ENCODE data around the gene GULP1.
"Not testable (repeated sequence)": the region's sequence is repeated elsewhere in the genome, so short reads cannot be mapped to it uniquely, and the experiment has no call there.

The GULP1 gene

GRCh38 chr2:188415754-188416083 lies 124.0 kb downstream of the GULP1 start:
- no peak for DNase-seq (ENCODE audit: low read depth in 2 of 2)

- DNase-seq (ENCODE audit: low read depth in 2 of 2): no peak
These were observed 124.7 kb downstream of the GULP1 start for GRCh38 chr2:188416367-188416766.

- no peak for DNase-seq (ENCODE audit: low read depth in 2 of 2)
These were observed 131.1 kb downstream of the GULP1 start for GRCh38 chr2:188422726-188423125.

- no peak for DNase-seq (ENCODE audit: low read depth in 2 of 2)
These were observed 133.6 kb downstream of the GULP1 start for GRCh38 chr2:188425266-188425665.

GRCh38 chr2:188426121-188426520 lies 134.4 kb downstream of the GULP1 start:
- DNase-seq (ENCODE audit: low read depth in 2 of 2): no peak

GRCh38 chr2:188430705-188431104 lies 139.0 kb downstream of the GULP1 start:
- no peak for DNase-seq (ENCODE audit: low read depth in 2 of 2)

- DNase-seq (ENCODE audit: low read depth in 2 of 2): no peak
These were observed 142.3 kb downstream of the GULP1 start for GRCh38 chr2:188434018-188434417.

- no peak for DNase-seq (ENCODE audit: low read depth in 2 of 2)
These were observed 143.4 kb downstream of the GULP1 start for GRCh38 chr2:188435115-188435514.

GRCh38 chr2:188437537-188437936 lies 145.9 kb downstream of the GULP1 start:
- DNase-seq (ENCODE audit: low read depth in 2 of 2): no peak

- no peak for DNase-seq (ENCODE audit: low read depth in 2 of 2)
These were observed 148.3 kb downstream of the GULP1 start for GRCh38 chr2:188439986-188440385.

- DNase-seq (ENCODE audit: low read depth in 2 of 2): no peak
These were observed 149.2 kb downstream of the GULP1 start for GRCh38 chr2:188440849-188441248.

- no peak for DNase-seq (ENCODE audit: low read depth in 2 of 2)
These were observed 149.7 kb downstream of the GULP1 start for GRCh38 chr2:188441288-188441947.

GRCh38 chr2:188443207-188443606 lies 151.5 kb downstream of the GULP1 start:
- DNase-seq (ENCODE audit: low read depth in 2 of 2): no peak

- DNase-seq (ENCODE audit: low read depth in 2 of 2): peak; percentile 6 to 13
These were observed 152.6 kb downstream of the GULP1 start for GRCh38 chr2:188444106-188444835.

- DNase-seq (ENCODE audit: low read depth in 2 of 2): peak; percentile 49
These were observed 157.9 kb downstream of the GULP1 start for GRCh38 chr2:188449561-188449960.

GRCh38 chr2:188449971-188450370 lies 158.3 kb downstream of the GULP1 start:
- no peak for DNase-seq (ENCODE audit: low read depth in 2 of 2)

- DNase-seq (ENCODE audit: low read depth in 2 of 2): peak; percentile 64 to 69
These were observed 159.2 kb downstream of the GULP1 start for GRCh38 chr2:188450732-188451483.

- DNase-seq (ENCODE audit: low read depth in 2 of 2): no peak
These were observed 160.4 kb downstream of the GULP1 start for GRCh38 chr2:188452084-188452483.

- DNase-seq (ENCODE audit: low read depth in 2 of 2): no peak
These were observed 164.6 kb downstream of the GULP1 start for GRCh38 chr2:188456114-188456909.

GRCh38 chr2:188459061-188459460 lies 167.4 kb downstream of the GULP1 start:
- peak in 1 of 2 experiments; percentile 21 for DNase-seq (ENCODE audit: low read depth in 2 of 2)

- DNase-seq (ENCODE audit: low read depth in 2 of 2): not testable (repeated sequence)
These were observed 174.4 kb downstream of the GULP1 start for GRCh38 chr2:188466078-188466477.

- DNase-seq (ENCODE audit: low read depth in 2 of 2): no peak
These were observed 175.1 kb downstream of the GULP1 start for GRCh38 chr2:188466761-188467160.

Measured in fibroblast of skin of left biceps (primary cell).